Nucleus accumbens (tissue), 56 donors: ENCODE results near the gene VPS35.
"Not testable (repeated sequence)": the region's sequence is repeated elsewhere in the genome, so short reads cannot be mapped to it uniquely, and the experiment has no call there.

Experiments
- DNase-seq, 56 donors: peaks; one replicate each; lab custom pipeline; 2025; lab: John Stamatoyannopoulos, UW

VPS35 gene

DNA sequence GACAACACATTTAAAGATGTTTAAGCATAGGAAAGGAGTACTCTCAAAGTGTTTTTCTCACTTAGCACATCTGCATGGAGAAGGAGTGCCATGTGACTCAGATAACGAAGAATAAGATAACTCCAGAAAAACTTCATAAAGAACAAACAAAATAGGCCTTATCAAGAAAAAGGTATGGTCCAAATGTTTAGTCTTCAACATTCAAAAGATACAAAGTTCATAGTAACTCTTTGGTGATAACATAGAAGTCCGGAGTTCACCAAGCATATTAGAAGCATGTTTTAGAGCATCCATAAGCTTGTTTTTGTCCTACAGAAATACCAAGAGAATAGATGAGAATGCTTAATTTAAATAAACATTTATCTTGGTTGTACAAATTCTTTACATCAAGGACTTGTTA lies 7.1 kb downstream of the VPS35 start:
- DNase-seq: not testable (repeated sequence)

GRCh38 chr16:46677943-46678342 lies 11.0 kb downstream of the VPS35 start:
- DNase-seq: not testable (repeated sequence)

GRCh38 chr16:46673320-46674013 lies 15.5 kb downstream of the VPS35 start:
- DNase-seq: peak in 10 of 56 donors; percentile 3 to 25 (median 7)

GRCh38 chr16:46662123-46662522 lies 26.9 kb downstream of the VPS35 start:
- no peak for DNase-seq

DNA sequence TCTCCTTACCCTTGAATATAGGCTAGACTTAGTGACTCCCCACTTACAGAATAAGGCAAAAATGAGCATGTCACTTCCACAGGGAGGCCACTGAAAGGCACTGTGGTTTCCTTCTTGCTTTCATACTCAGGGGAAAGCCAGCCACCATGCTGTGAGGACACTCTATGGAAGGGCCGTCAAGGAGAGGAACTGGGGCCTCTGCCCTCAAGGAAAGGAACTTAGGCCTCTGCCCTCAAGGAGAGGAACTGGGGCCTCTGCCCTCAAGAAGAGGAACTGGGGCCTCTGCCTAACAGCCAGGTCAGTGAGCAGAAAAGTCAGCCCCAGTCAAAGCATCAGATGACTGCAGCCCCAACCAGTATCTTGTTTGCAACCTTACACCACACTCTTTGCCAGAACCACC lies 30.1 kb downstream of the VPS35 start:
- DNase-seq: peak in 14 of 56 donors; percentile 3 to 36 (median 13)

- DNase-seq: no peak
Measured at GRCh38 chr16:46651305-46651704, 37.7 kb downstream of the VPS35 start.

DNA sequence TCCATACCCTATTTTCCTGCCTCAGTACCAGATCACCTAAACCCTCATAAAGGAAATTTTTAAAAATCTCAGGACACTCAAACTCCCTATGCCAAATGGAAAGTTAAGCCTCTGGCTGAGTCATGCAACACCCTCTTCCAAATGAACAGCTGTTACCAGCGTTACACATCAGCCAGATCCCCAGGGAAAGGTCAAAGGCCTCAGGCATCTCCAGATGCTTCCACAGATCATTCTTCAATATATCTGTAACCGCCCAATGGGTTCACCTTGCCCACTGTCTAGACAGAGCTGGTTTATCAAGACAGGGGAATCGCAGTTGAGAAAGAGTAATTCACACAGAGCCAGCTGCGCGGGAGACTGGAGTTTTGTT lies 38.7 kb downstream of the VPS35 start:
- DNase-seq: no peak

DNA sequence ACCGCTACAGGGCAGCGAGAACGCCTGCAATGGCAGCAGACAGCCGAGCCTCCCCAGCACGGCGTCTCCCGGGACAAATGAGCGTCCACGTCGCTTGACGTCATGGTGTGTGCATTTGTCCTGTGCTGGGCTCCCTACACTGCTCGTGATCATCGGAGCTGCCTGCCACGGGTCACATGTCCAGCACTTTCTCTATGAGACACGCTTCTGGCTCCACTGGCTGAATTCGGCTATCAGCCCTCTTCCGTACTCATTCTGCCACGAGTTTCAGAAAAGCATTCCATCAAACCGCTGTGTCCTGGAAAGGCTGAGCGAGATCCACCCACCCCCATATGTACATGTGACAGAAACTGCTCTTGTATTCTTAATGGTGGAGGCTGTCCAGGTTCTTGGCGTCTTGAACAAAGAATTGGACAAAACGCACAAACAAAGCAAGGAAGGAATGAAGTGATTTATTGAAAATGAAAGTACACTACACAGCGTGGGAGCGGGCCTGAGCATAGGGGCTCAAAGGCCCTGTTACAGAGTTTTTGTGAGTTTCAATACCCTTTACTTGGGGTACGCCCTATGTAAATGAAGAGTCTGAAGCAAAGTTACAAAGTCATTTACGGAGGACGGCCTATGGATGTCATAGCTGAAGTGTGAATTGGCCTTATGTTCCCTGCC lies 39.3 kb downstream of the VPS35 start:
- DNase-seq: no peak

DNA sequence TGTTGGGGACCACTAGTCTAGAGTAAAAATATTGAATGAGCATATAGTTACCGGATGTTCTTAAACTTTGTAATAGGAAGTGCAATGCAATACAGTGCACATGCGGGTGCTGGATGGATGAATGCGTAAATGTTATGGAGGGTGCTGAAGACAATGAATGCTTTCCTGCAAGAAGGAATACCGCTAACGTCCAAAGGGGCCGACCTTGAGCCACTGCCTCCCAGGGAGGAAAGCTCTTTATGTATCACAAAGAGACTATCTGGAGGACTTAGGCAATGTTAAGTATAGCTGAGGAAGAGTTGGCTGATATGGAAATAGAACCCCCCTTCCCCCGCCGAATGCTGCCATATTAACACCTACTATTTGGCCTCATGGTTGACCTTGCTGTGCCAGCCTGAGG lies 40.3 kb downstream of the VPS35 start:
- no peak for DNase-seq

GRCh38 chr16:46638947-46639925 lies 49.7 kb downstream of the VPS35 start:
- DNase-seq: no peak

- DNase-seq: no peak
Measured at GRCh38 chr16:46632778-46633733, 55.9 kb downstream of the VPS35 start.

DNA sequence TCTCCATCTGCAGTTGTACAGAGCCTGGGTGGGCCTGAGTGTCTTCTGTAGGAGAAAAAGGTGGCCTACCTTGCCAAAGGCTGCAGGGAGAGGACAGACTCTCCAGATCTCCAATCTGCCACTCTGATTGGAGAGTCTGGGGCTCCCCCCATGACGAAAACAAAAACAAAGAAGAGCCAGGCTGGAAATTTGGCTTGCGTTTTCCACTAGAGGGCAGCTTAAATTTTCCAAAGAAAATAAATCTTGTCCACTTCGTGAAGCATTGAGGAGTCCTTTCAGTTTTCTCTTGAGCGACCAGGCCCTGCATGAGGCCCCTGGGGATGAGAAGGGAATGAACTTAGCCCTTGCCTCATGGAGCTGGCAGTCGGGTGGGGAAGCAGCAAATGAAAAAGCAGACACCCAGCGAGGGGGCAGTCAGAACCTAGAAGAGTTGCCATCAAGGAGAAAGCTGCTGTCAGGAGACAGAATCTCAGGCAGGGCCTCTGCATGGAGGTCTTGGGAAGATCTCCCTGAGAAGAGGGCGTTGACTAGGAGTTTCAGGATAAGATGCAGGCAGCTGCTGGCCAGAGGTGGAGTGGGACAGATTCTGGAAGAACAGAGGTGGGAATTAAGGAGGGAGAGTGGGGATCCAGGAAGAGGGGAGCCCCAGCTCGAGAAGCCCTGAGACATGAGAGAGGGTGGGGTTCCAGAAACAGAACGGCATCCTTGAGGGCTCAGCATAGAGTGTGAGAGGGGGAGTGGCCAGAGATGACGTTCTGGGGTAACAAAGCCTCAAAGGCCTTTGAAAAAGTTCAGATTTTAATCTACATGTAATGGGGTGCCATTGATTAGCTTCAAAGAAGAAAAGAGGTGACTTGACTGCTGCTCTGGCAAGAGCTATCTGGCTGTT lies 59.4 kb downstream of the VPS35 start:
- DNase-seq: peak in 1 of 56 donors; percentile 7

DNA sequence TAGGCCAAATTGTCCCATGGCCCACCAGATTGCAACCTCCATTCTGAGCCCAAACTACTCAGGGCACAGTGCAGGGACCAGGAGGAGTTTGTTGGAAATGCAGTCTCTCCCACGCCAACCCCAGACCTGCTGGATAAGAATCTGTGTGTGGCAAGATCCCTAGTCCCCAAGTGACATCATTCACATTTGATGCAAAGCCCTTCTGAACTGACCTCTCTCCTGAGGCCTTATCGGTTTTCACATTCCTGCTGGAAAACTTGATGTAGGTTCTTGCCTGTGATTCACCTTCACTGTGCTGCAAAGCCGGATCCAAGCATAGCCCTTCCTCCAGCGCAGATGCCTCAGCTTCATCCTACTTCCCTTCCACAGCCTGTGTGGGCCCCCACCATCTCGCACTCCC lies 61.2 kb downstream of the VPS35 start:
- no peak for DNase-seq

DNA sequence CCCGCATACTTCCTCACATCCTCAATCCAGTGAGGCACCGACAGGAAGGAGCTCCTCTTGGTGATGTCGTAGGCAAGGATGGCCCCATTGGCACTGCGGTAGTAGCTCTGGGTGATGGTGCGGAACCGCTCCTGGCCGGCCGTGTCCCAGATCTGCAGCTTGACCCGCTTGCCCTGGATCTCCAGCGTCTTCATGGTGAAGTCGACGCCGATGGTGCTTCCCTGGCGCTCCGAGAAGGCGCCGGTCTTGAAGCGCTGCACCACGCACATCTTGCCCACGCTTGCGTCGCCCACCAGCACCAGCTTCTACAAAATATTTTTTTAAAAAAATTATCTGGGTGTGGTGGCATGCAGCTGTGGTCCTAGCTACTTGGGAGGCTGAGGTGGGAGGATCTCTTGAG lies 62.3 kb downstream of the VPS35 start:
- DNase-seq: not testable (repeated sequence)

DNA sequence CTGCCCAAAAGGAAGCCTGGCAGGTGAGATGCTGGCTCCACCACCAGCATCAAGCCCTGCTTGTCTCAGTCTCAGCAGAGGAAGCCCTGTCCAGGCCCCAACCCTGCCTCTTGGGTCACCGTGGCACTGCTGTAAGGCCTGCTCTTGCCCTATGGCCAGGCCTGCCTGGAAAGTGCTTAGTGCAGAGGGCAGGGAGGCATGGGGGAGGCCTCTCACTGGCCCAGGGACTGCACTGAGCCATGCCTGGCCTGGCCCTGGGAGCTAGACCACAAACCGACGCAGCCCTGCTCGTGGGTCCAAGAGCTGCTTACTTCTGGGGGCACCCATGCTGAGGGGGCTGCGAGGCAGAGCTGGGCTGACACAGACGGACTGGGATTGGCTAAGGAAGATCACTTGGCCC lies 64.1 kb downstream of the VPS35 start:
- DNase-seq: not testable (repeated sequence)

- DNase-seq: not testable (repeated sequence)
Measured at GRCh38 chr16:46623707-46624106, 65.3 kb downstream of the VPS35 start.

- DNase-seq: not testable (repeated sequence)
Measured at GRCh38 chr16:46623246-46623645, 65.7 kb downstream of the VPS35 start.

DNA sequence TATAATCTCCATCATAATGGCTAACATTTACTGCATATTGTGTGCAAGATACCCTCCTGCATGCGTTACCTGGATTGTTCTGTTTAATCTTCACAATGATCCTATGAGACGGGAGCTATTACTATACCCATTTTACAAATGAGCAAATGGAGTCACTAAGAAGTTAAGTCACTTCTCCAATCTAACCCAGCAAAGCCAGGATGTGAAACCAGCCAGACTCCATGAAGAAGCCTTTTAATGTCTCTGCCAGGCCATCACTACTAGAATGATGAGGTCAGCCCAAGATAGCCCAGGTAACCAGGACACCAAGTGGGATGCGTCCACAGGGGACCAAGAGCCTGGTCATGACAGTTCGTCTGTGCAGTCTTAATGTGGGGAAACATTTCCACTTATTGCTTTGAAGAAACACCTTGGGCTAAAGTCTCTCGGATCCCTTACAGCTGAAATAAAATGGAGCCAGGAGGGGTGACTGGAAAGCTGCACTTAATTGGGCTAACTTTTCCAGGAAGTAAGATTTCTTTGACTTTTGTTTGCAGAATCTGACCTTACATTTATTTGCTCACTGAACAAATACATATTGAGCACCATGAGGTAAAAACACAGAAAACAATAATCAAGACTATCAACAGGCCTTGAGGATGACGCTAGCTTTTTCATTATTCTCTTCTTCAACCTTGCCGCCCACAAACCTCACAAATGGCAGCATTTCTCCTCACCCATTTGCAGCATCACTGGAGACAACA lies 66.9 kb downstream of the VPS35 start:
- DNase-seq: no peak
